Natural killer cell (primary cell): ENCODE data around the gene RGS19. TPM values are rescaled to one million over a fixed set of nuclear protein-coding genes. Genes with fewer than 3 reads are reported as not detected.

Source experiments
- ATAC-seq, 3 donors: fragments of 150-1000 bp in 2 of 3; fragments of 200-7000 bp in 1 of 3; cut with Tn5 transposase; 1 replicate in 1 of 3; 2 replicates in 2 of 3; pipeline ENCODE4 v1.10.0; 2021; ENCODE audit warnings: mild to moderate bottlenecking in 2 of 3, moderate library complexity in 2 of 3
- DNase-seq, 2 donors: peaks; one replicate each; pipeline versions ENCODE4 v3.0.0 to v3.0.0-alpha.2; 2013 to 2021; ENCODE audit warnings: mixed read lengths in 1 of 2
- H3K27ac ChIP-seq: one replicate; pipeline ENCODE4 v1.5.1; 2013; ENCODE audit warnings: mild to moderate bottlenecking, low read length
- H3K27me3 ChIP-seq: one replicate; pipeline ENCODE4 v1.6.1; 2013; ENCODE audit warnings: low read length; ENCODE audit not compliant: control insufficient read depth, insufficient read depth
- H3K36me3 ChIP-seq: one replicate; pipeline ENCODE4 v1.6.1; 2013; ENCODE audit warnings: low read length; ENCODE audit not compliant: control insufficient read depth, insufficient read depth
- H3K4me1 ChIP-seq: one replicate; pipeline ENCODE4 v1.6.1; 2013; ENCODE audit warnings: low read length; ENCODE audit not compliant: control insufficient read depth, insufficient read depth
- H3K4me3 ChIP-seq: one replicate; pipeline ENCODE4 v1.5.1; 2013; ENCODE audit warnings: low read length
- H3K9me3 ChIP-seq: one replicate; pipeline ENCODE4 v1.6.1; 2013; ENCODE audit warnings: low read length; ENCODE audit not compliant: control insufficient read depth, insufficient read depth
- H3K27ac Mint-ChIP-seq, 2 donors: one replicate each; pipeline ENCODE4 v1.8.0; 2022; ENCODE audit warnings: mild to moderate bottlenecking in 2 of 2, mixed read lengths in 2 of 2, moderate library complexity in 1 of 2
- H3K27me3 Mint-ChIP-seq, 2 donors: one replicate each; pipeline ENCODE4 v1.8.0; 2022; ENCODE audit warnings: low read depth in 2 of 2, mixed read lengths in 2 of 2
- H3K36me3 Mint-ChIP-seq: one replicate; pipeline ENCODE4 v1.8.0; 2022; ENCODE audit warnings: mixed read lengths
- H3K4me1 Mint-ChIP-seq, 2 donors: one replicate each; pipeline ENCODE4 v1.8.0; 2022; ENCODE audit warnings: mixed read lengths in 2 of 2
- H3K4me3 Mint-ChIP-seq: one replicate; pipeline ENCODE4 v1.8.0; 2022; ENCODE audit warnings: mild to moderate bottlenecking, moderate library complexity, mixed read lengths
- H3K9me3 Mint-ChIP-seq, 2 donors: one replicate each; pipeline ENCODE4 v1.8.0; 2022; ENCODE audit warnings: mixed read lengths in 2 of 2
- WGBS: methylation state at CpG from one replicate; pipeline ENCODE4 v1.1.7; 2013; ENCODE audit warnings: missing lambda C conversion rate; ENCODE audit not compliant: insufficient coverage; 5-methylcytosine and 5-hydroxymethylcytosine counted together
- intact Hi-C: fragments of 100-400 bp; cut with micrococcal nuclease; formaldehyde crosslinking; loops from one replicate; pipeline ENCODE4 v1.14.2; 2022
- total RNA-seq, 4 donors: library from RNA; stranded (reverse); fragments of 120-200 nt in 1 of 4; gene quantifications; one replicate each; pipeline versions ENCODE4 v1.2.3 to v1.2.4, GENCODE V29; 2013 to 2022
- TF ChIP-seq, protein P1 (sequence below): fragments of 200-600 bp; IDR thresholded peaks from one replicate; pipeline ENCODE4 v1.8.0; 2022; ENCODE audit warnings: antibody characterized with exemption

Gene RGS19
- total RNA-seq, 3 donors from 2014 or later (not counting 1 experiment from before 2014, with no cell fraction given): 61.9 to 76.4 (median 68.2) TPM

DNA sequence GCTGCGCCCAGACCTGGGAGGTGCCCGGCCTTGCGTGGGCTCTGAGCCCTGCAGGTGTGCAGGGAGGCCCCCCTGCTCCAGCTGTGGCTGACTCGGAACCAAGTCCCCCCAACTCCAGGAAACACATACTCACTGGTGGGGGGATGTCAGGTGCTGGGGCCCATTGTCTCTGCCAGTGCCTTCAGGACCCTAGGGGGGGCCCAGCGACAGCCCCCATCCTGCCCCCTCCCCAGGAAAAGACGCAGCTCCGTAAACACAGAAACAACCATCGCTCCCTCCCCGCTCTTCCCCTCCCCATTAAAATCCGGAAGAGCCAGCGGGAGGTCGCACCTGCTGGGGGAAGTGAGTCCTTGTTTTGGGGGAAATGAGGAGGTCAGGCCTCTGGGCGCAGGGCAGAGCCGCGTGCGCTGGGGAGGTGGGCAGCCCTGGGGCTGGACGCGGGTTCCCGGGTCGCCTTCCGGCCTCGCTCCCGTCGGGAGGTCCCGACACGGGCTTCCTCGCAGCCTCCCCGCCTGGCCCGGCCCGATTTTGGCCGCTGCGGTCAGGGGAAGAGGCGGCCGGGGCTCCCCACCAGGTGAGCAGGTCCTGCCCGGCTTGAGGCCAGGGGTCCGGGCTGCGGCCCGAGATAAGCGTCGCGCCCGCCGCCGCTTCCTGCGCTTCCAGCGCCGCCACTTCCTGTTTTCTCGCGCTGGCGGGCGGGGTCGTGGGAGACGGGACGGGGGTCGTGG, 37.1 kb downstream of the RGS19 start:
- peaks cover 45% of the 10 kb centered on the region for H3K4me1 ChIP-seq
- Mint-ChIP-seq H3K36me3 (no peaks in the 10 kb centered on the region), H3K27me3 (peaks cover 24 to 29% of the 10 kb centered on the region in 2 donors), H3K9me3 (no peaks in the 10 kb centered on the region), H3K4me3 (peak overlapping the region; percentile 42), H3K27ac (no peak overlapping the region), H3K4me1 (peaks cover 5 to 15% of the 10 kb centered on the region in 2 donors)
- H3K27me3 ChIP-seq: peaks cover 30% of the 10 kb centered on the region
- WGBS: 0% methylated on average over 41 of the region's 55 CpGs
- DNase-seq (peak in 1 of 2 donors; percentile 49), ATAC-seq (no peak)
- no peak overlapping the region for H3K27ac ChIP-seq
- no peaks in the 10 kb centered on the region for H3K36me3 ChIP-seq
- no peaks in the 10 kb centered on the region for H3K9me3 ChIP-seq
- intact Hi-C loops: no loop called here
- TF ChIP-seq, protein P1, sequence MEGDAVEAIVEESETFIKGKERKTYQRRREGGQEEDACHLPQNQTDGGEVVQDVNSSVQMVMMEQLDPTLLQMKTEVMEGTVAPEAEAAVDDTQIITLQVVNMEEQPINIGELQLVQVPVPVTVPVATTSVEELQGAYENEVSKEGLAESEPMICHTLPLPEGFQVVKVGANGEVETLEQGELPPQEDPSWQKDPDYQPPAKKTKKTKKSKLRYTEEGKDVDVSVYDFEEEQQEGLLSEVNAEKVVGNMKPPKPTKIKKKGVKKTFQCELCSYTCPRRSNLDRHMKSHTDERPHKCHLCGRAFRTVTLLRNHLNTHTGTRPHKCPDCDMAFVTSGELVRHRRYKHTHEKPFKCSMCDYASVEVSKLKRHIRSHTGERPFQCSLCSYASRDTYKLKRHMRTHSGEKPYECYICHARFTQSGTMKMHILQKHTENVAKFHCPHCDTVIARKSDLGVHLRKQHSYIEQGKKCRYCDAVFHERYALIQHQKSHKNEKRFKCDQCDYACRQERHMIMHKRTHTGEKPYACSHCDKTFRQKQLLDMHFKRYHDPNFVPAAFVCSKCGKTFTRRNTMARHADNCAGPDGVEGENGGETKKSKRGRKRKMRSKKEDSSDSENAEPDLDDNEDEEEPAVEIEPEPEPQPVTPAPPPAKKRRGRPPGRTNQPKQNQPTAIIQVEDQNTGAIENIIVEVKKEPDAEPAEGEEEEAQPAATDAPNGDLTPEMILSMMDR: no peak
- H3K4me3 ChIP-seq: peak overlapping the region; percentile 25

DNA sequence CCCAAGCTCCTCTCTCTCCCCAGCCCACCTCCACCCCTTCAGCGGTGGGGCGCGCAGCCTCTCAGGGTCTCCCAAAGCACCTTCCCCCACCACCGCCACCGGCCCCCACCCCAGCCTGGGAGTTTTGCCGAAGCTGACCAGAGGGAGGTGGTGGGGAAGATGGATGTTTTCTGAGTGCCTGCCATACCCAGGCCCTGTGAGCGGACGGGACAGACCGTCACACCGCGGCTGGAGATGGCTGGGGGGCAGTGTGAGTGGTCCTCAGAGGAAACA, 37.6 kb downstream of the RGS19 start:
- Mint-ChIP-seq H3K9me3 (no peaks in the 10 kb centered on the region), H3K27me3 (peaks cover 20 to 27% of the 10 kb centered on the region in 2 donors), H3K4me3 (no peak overlapping the region), H3K27ac (no peak overlapping the region), H3K4me1 (peaks cover 5 to 15% of the 10 kb centered on the region in 2 donors), H3K36me3 (no peaks in the 10 kb centered on the region)
- TF ChIP-seq, protein P1: no peak
- H3K27ac ChIP-seq: no peak overlapping the region
- H3K27me3 ChIP-seq: peaks cover 32% of the 10 kb centered on the region
- no peaks in the 10 kb centered on the region for H3K9me3 ChIP-seq
- no peaks in the 10 kb centered on the region for H3K36me3 ChIP-seq
- H3K4me1 ChIP-seq: peaks cover 49% of the 10 kb centered on the region
- peak overlapping the region; percentile 25 for H3K4me3 ChIP-seq
- no peak for DNase-seq
- 18% methylated on average over 6 of the region's 11 CpGs for WGBS
- intact Hi-C loops: no loop called here
- no peak for ATAC-seq

DNA sequence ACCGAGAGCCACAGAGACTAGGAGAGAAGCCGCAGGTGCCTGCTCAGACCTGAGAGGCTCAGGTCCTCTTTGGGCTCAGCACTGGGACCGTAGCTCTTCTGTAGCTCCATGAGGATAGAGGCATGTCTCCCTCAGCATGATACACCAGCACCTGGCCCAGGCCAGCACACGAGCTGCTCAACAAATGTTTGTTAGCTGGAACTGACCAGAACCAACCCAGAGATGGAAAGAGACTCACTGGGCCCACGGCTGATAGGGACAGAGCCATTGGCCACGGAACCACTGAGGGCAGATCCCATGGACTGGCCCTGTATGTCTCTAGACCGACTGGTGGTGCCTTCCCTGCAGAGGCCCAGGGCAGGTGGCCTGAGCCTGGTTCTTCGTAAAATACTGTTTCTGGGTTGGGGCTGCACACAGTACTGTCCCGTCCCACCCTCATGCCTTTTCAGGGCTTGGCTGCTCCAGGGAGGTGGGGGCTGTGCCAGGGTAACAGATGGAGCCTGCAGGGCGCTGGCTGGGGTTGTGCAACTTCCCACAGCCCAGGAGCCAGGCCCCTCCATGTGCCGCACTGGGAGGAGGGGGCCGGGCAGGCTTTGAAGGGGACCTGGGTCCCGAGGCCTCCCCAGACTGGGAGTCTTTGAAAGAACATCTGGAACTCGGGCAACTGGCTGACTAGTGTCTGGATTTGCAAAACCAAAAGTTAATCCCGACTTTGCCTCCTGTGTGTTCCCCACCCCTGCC, 38.1 kb downstream of the RGS19 start:
- DNase-seq (no peak), ATAC-seq (no peak)
- Mint-ChIP-seq H3K4me1 (peaks cover 5 to 15% of the 10 kb centered on the region in 2 donors), H3K9me3 (no peaks in the 10 kb centered on the region), H3K36me3 (no peaks in the 10 kb centered on the region), H3K4me3 (peak overlapping the region; percentile 3), H3K27me3 (peaks cover 15 to 22% of the 10 kb centered on the region in 2 donors), H3K27ac (no peak overlapping the region)
- H3K27me3 ChIP-seq: peaks cover 36% of the 10 kb centered on the region
- 53% methylated on average over 15 of the region's 15 CpGs for WGBS
- peaks cover 54% of the 10 kb centered on the region for H3K4me1 ChIP-seq
- intact Hi-C loops: no loop called here
- no peak overlapping the region for H3K27ac ChIP-seq
- no peaks in the 10 kb centered on the region for H3K9me3 ChIP-seq
- no peaks in the 10 kb centered on the region for H3K36me3 ChIP-seq
- no peak overlapping the region for H3K4me3 ChIP-seq
- TF ChIP-seq, protein P1: no peak
